ENCODE results near the gene KIF4B. TPM values are rescaled to one million over a fixed set of nuclear protein-coding genes. Genes with fewer than 3 reads are reported as not detected.

KIF4B gene
- total RNA-seq (2021), result 0.04 and 0.07 TPM in 2 replicates
- long read RNA-seq, full-length matches to known transcripts, result 1 of 1 reads
- long read RNA-seq, partial matches to known transcripts, result 0 of 1 reads
- long read RNA-seq, other reads (novel, unspliced or antisense), result 0 of 1 reads

GRCh38 chr5:155013526-155013925, at the start of gene KIF4B:
Gene KIF4B, plus strand, starts transcription at chr5:155013755. Its CDS starts 105 bp downstream, at chr5:155013860.
- Histone ChIP-seq H3K18ac (ENCODE audit: insufficient read length, low read depth, low read length) (no peak within 1 kb of the TSS), H3K27me3 (ENCODE audit: insufficient read depth, low read length) (no peaks in the 10 kb centered on the region), H3K4me2 (ENCODE audit: insufficient read depth, insufficient read length, low read length) (no peak within 1 kb of the TSS), H4K20me1 (ENCODE audit: control insufficient read depth, insufficient read depth, insufficient read length) (no peaks in the 10 kb centered on the region), H3K23ac (ENCODE audit: insufficient read length, low read depth, low read length) (no peak within 1 kb of the TSS), H3K56ac (ENCODE audit: insufficient read length, low read depth, low read length) (no peak within 1 kb of the TSS), H3K14ac (ENCODE audit: insufficient read depth, low read length) (no peak within 1 kb of the TSS), H2BK5ac (ENCODE audit: insufficient read length, low read length) (no peak within 1 kb of the TSS), H3K79me1 (ENCODE audit: insufficient read depth, low read depth, low read length, poor library complexity, severe bottlenecking) (no peaks in the 10 kb centered on the region), H2BK20ac (ENCODE audit: low read depth, low read length, poor library complexity, severe bottlenecking) (no peak within 1 kb of the TSS), H2AFZ (ENCODE audit: low read length) (no peak within 1 kb of the TSS), H4K91ac (ENCODE audit: insufficient read length, low read depth, low read length) (no peak within 1 kb of the TSS), H3K4me1 (ENCODE audit: insufficient read depth, low read length) (no peaks in the 10 kb centered on the region), H3K9ac (ENCODE audit: extremely low read depth, insufficient read length, low read length) (no peak within 1 kb of the TSS), H3K23me2 (ENCODE audit: insufficient read length, low read depth, low read length, poor library complexity, severe bottlenecking) (no peaks in the 10 kb centered on the region), H3K4ac (ENCODE audit: low read depth, low read length) (no peak within 1 kb of the TSS), H3K27ac (ENCODE audit: insufficient read length, low read depth, low read length) (no peak within 1 kb of the TSS), H2BK12ac (ENCODE audit: insufficient read length, low read depth, low read length) (no peak within 1 kb of the TSS), H3T11ph (ENCODE audit: low read length) (no peak within 1 kb of the TSS), H4K5ac (ENCODE audit: insufficient read length, low read depth, low read length) (no peak within 1 kb of the TSS), H3K9me3 (ENCODE audit: control insufficient read depth, low read depth, low read length) (no peaks in the 10 kb centered on the region), H2AK5ac (ENCODE audit: insufficient read length, low read length) (no peak within 1 kb of the TSS), H2BK120ac (ENCODE audit: low read depth, low read length, poor library complexity, severe bottlenecking) (no peak within 1 kb of the TSS), H4K8ac (replicated peaks; ENCODE audit: insufficient read length, low read depth, low read length) (no peak within 1 kb of the TSS), H3K79me2 (ENCODE audit: insufficient read depth, low read length) (no peaks in the 10 kb centered on the region), H2BK15ac (ENCODE audit: low read depth, low read length) (no peak within 1 kb of the TSS)
- Mint-ChIP-seq H3K9me3 (peaks cover 5 to 14% of the 10 kb centered on the region in 2 experiments; a peak in 3 of 5 replicates), H3K27ac (no peak within 1 kb of the TSS), H3K36me3 (ENCODE audit: insufficient read depth in 1 of 3, low read depth in 3 of 3) (peaks cover 0 to 7% (median 0%) of the 10 kb centered on the region in 3 experiments; a peak in 3 of 7 replicates), H3K4me1 (no peaks in the 10 kb centered on the region), H3K27me3 (ENCODE audit: low read depth) (peaks cover 11% of the 10 kb centered on the region), H3K4me3 (no peak within 1 kb of the TSS)
- DNase-seq, result no peak
- TF ChIP-seq CTCF (conservative IDR thresholded peaks at IDR 0.05), result no peak
- no CpG with 5 or more reads among the region's 21 CpGs for WGBS (ENCODE audit: extremely low coverage, insufficient read length, low lambda C conversion rate)

Measured in H9 (cell line).